Dedifferentiated amniotic fluid mesenchymal stem cell (primary cell): ENCODE measurements around the gene ELAVL3.
A peak's percentile ranks its signal among the peaks of the same experiment; 100 is the strongest.
"Not testable (repeated sequence)": the region's sequence is repeated elsewhere in the genome, so short reads cannot be mapped to it uniquely, and the experiment has no call there.

Source experiments
- DNase-seq: peaks from one replicate; pipeline ENCODE4 v3.0.0-alpha.2; 2016; ENCODE audit errors: extremely low spot score

ELAVL3 gene

GRCh38 chr19:11486661-11487503 lies 6.0 kb upstream of the ELAVL3 start:
- no peak for DNase-seq

GRCh38 chr19:11485245-11485837 lies 4.5 kb upstream of the ELAVL3 start:
- DNase-seq, result no peak

GRCh38 chr19:11483366-11484111 lies 2.7 kb upstream of the ELAVL3 start:
- DNase-seq, result no peak

- DNase-seq, result peak; percentile 29
Measured at GRCh38 chr19:11482384-11483050, 1.7 kb upstream of the ELAVL3 start.

- DNase-seq, result no peak
Measured at GRCh38 chr19:11481534-11482383, 913 bp upstream of the ELAVL3 start.

GRCh38 chr19:11479898-11480714 lies 740 bp downstream of the ELAVL3 start:
- DNase-seq, result no peak

GRCh38 chr19:11479090-11479897 lies 1.6 kb downstream of the ELAVL3 start:
- DNase-seq, result no peak

- no peak for DNase-seq
Measured at GRCh38 chr19:11478167-11479089, 2.4 kb downstream of the ELAVL3 start.

- no peak for DNase-seq
Measured at GRCh38 chr19:11475861-11476260, 5.0 kb downstream of the ELAVL3 start.

GRCh38 chr19:11475343-11475742 lies 5.5 kb downstream of the ELAVL3 start:
- DNase-seq, result not testable (repeated sequence)

GRCh38 chr19:11473725-11474124 lies 7.1 kb downstream of the ELAVL3 start:
- no peak for DNase-seq

- DNase-seq, result not testable (repeated sequence)
Measured at GRCh38 chr19:11468266-11468845, 12.5 kb downstream of the ELAVL3 start.

- no peak for DNase-seq
Measured at GRCh38 chr19:11465600-11465999, 15.2 kb downstream of the ELAVL3 start.

GRCh38 chr19:11464333-11465265 lies 16.2 kb downstream of the ELAVL3 start:
- no peak for DNase-seq

GRCh38 chr19:11463391-11463790 lies 17.5 kb downstream of the ELAVL3 start:
- no peak for DNase-seq

- DNase-seq, result no peak
Measured at GRCh38 chr19:11461453-11461852, 19.4 kb downstream of the ELAVL3 start.

- DNase-seq, result no peak
Measured at GRCh38 chr19:11460207-11460606, 20.6 kb downstream of the ELAVL3 start.
